HepG2 (cell line): Measurements from ENCODE around the gene GBGT1. TPM values are rescaled to one million over a fixed set of nuclear protein-coding genes. Genes with fewer than 3 reads are reported as not detected.

ENCODE experiments used
- ATAC-seq: fragments of 200-7000 bp; cut with Tn5 transposase; 3 replicates; pipeline ENCODE4 v1.9.1; 2020; ENCODE audit warnings: mild to moderate bottlenecking, moderate library complexity
- BruUV-seq: library from RNA; stranded (reverse); fragments of 400-500 nt; replicated peaks from 2 replicates; lab custom pipeline; 2021; lab: Mats Ljungman, UMichigan
- CTCF ChIA-PET: fragments of 300-600 bp; formaldehyde crosslinking; extraction: SDS; loops from one replicate; lab custom pipeline; 2021; ENCODE audit warnings: low total read pairs, inconsistent platforms, low intra/inter-chr PET ratio; lab: Yijun Ruan, JAX
- POLR2A ChIA-PET: fragments of 350-600 bp; sonication (Branson Sonifier 250); formaldehyde crosslinking; loops from one replicate; lab custom pipeline; 2020; ENCODE audit warnings: antibody characterized with exemption, inconsistent platforms; lab: Yijun Ruan, JAX
- DNase-seq: peaks from one replicate; pipeline ENCODE4 v3.0.0-alpha.2; 2015; ENCODE audit warnings: low spot score
- FAIRE-seq: peaks from 3 replicates; lab custom pipeline; 2011; peaks lifted over from hg19 to GRCh38; lab: Jason Lieb, UNC
- H2AFZ ChIP-seq: one replicate; pipeline ENCODE4 v1.6.1; 2011; ENCODE audit warnings: low read length, inconsistent platforms
- H3K27ac ChIP-seq: fragments of 300-600 bp; 3 replicates; pipeline ENCODE4 v1.8.0; 2011; ENCODE audit warnings: mixed run types, mild to moderate bottlenecking, mixed read lengths, low read length, inconsistent platforms; ENCODE audit not compliant: insufficient read depth; ENCODE audit errors: extremely low read length
- H3K27me3 ChIP-seq, 2 experiments: fragments of 200-600 bp in 1 of 2; 2 replicates in 1 of 2; 3 replicates in 1 of 2; pipeline versions ENCODE4 v1.6.0 to v1.8.0; 2011; ENCODE audit warnings: low read length in 2 of 2, mild to moderate bottlenecking in 2 of 2, moderate library complexity in 2 of 2, inconsistent platforms in 1 of 2; ENCODE audit not compliant: insufficient read depth in 2 of 2, control insufficient read depth in 1 of 2
- H3K36me3 ChIP-seq, 2 experiments: fragments of 200-600 bp in 1 of 2; replicated peaks in 1 of 2; 2 replicates in 1 of 2; 3 replicates in 1 of 2; pipeline versions ENCODE4 v1.5.1 to v1.8.0; 2011; ENCODE audit warnings: low read length in 2 of 2, inconsistent platforms in 1 of 2; ENCODE audit not compliant: insufficient read depth in 2 of 2, control insufficient read depth in 1 of 2
- H3K4me1 ChIP-seq: 2 replicates; pipeline ENCODE4 v1.5.1; 2012; ENCODE audit warnings: low read length, inconsistent platforms; ENCODE audit not compliant: insufficient read depth
- H3K4me2 ChIP-seq: 2 replicates; pipeline ENCODE4 v1.6.0; 2011; ENCODE audit warnings: low read depth, low read length, inconsistent platforms
- H3K4me3 ChIP-seq, 3 experiments: fragments of 200-600 bp in 1 of 3; sonication (generic), shearing (Covaris generic) in 1 of 3; replicated peaks in 1 of 3; 2 replicates each; pipeline ENCODE4 v1.5.1; 2011 to 2016; ENCODE audit warnings: low read length in 3 of 3, inconsistent platforms in 2 of 3, low read depth in 2 of 3, mild to moderate bottlenecking in 2 of 3, control low read depth in 1 of 3, mixed read lengths in 1 of 3; ENCODE audit not compliant: insufficient read depth in 1 of 3
- H3K79me2 ChIP-seq: one replicate; pipeline ENCODE4 v1.6.1; 2011; ENCODE audit warnings: low read length, inconsistent platforms; ENCODE audit not compliant: insufficient read depth
- H3K9ac ChIP-seq: 2 replicates; pipeline ENCODE4 v1.6.0; 2011; ENCODE audit warnings: mild to moderate bottlenecking, low read depth, low read length, inconsistent platforms; ENCODE audit not compliant: insufficient read depth
- H3K9me3 ChIP-seq: 2 replicates; pipeline ENCODE4 v1.5.1; 2012; ENCODE audit warnings: mild to moderate bottlenecking, low read length
- H4K20me1 ChIP-seq: 2 replicates; pipeline ENCODE4 v1.6.0; 2011; ENCODE audit warnings: inconsistent platforms, mild to moderate bottlenecking, low read length, moderate library complexity; ENCODE audit not compliant: insufficient read depth
- HOXA3 ChIP-seq: sonication (generic); formaldehyde crosslinking; IDR thresholded peaks from 2 replicates; pipeline ENCODE4 v1.5.0; 2020; ENCODE audit warnings: missing genetic modification reagents
- JARID2 ChIP-seq: sonication (generic); formaldehyde crosslinking; IDR thresholded peaks from 2 replicates; pipeline ENCODE4 v1.8.1; 2023; ENCODE audit warnings: missing genetic modification reagents, inconsistent platforms; ENCODE audit not compliant: insufficient replicate concordance
- MTF2 ChIP-seq: sonication (generic); formaldehyde crosslinking; IDR thresholded peaks from 2 replicates; pipeline ENCODE4 v1.5.0; 2020; ENCODE audit warnings: missing genetic modification reagents, borderline replicate concordance
- PHF21A ChIP-seq: sonication (generic); formaldehyde crosslinking; IDR thresholded peaks from 2 replicates; pipeline ENCODE4 v1.5.0; 2020; ENCODE audit warnings: mild to moderate bottlenecking, missing genetic modification reagents
- POLR2G ChIP-seq: fragments of 200-400 bp; formaldehyde crosslinking; IDR thresholded peaks from 2 replicates; pipeline ENCODE4 v1.6.1; 2018; ENCODE audit warnings: mild to moderate bottlenecking, low read depth, low read length, moderate library complexity
- RBM39 ChIP-seq: fragments of 200-400 bp; formaldehyde crosslinking; IDR thresholded peaks from one replicate; pipeline ENCODE4 v1.6.1; 2018; ENCODE audit warnings: antibody characterized with exemption, mild to moderate bottlenecking, low read depth, low read length; ENCODE audit not compliant: poor library complexity, severe bottlenecking
- SALL2 ChIP-seq: sonication (generic); formaldehyde crosslinking; IDR thresholded peaks from 2 replicates; pipeline ENCODE4 v1.8.1; 2023; ENCODE audit warnings: mild to moderate bottlenecking, missing genetic modification reagents, inconsistent platforms
- SP4 ChIP-seq: sonication (generic); formaldehyde crosslinking; IDR thresholded peaks from 2 replicates; pipeline ENCODE4 v1.8.1; 2023; ENCODE audit warnings: mild to moderate bottlenecking, missing genetic modification reagents
- ZNF510 ChIP-seq: sonication (generic); formaldehyde crosslinking; IDR thresholded peaks from 2 replicates; pipeline ENCODE4 v1.4.0; 2020; ENCODE audit warnings: low read depth, mild to moderate bottlenecking, missing genetic modification reagents
- ZSCAN30 ChIP-seq: sonication (generic); formaldehyde crosslinking; IDR thresholded peaks from 2 replicates; pipeline ENCODE4 v1.5.0; 2020; ENCODE audit warnings: mild to moderate bottlenecking, missing genetic modification reagents
- ZSCAN31 ChIP-seq: sonication (generic); formaldehyde crosslinking; IDR thresholded peaks from 2 replicates; pipeline ENCODE4 v1.5.0; 2020; ENCODE audit warnings: low read depth, mild to moderate bottlenecking, missing genetic modification reagents
- WGBS: methylation state at CpG from one replicate; pipeline ENCODE4 v1.1.6; 2017; ENCODE audit warnings: low lambda C conversion rate; 5-methylcytosine and 5-hydroxymethylcytosine counted together
- in situ Hi-C: cut with HindIII; loops from 2 replicates; pipeline ENCODE4 v1.10.0; 2017; ENCODE audit warnings: low pct_unique_long_range_greater_than_20kb; ENCODE audit not compliant: extremely low pct_ligation_motif_present
- intact Hi-C: fragments of 100-400 bp; cut with micrococcal nuclease; formaldehyde crosslinking; loops from one replicate; pipeline ENCODE4 v1.10.0; 2022; ENCODE audit not compliant: unreplicated experiment
- polyA plus RNA-seq, 8 experiments: library from polyadenylated mRNA; depleted of rRNA in 3 of 8; stranded (reverse) in 7 of 8; unstranded in 1 of 8; fragments of >200 nt; fragmentation: Illumina TruSeq in 4 of 8; extraction: Trizol in 4 of 8; gene quantifications; 2 replicates each; pipeline versions ENCODE4 v1.2.1 to v1.2.3, GENCODE V29; 2011 to 2016; ENCODE audit warnings: low read depth in 4 of 8, missing spikeins in 1 of 8, mixed read lengths in 1 of 8; ENCODE audit not compliant: insufficient read depth in 1 of 8
- total RNA-seq, 5 experiments: library from RNA; depleted of rRNA; stranded (reverse); fragments of >200 nt; fragmentation: Illumina TruSeq; extraction: Trizol; gene quantifications; 2 replicates each; pipeline ENCODE4 v1.2.3, GENCODE V29; 2016; ENCODE audit warnings: low read depth in 1 of 5
- TF ChIP-seq, protein P1 (sequence below): sonication (generic); formaldehyde crosslinking; conservative IDR thresholded peaks from 2 replicates; pipeline ENCODE4 v1.8.0; 2022; ENCODE audit warnings: mild to moderate bottlenecking, moderate library complexity, missing genetic modification reagents
- TF ChIP-seq, protein P2 (sequence below), 2 experiments: IDR thresholded peaks; 2 replicates each; pipeline ENCODE4 v1.6.1; 2011 to 2012; ENCODE audit warnings: low read length in 2 of 2, borderline replicate concordance in 1 of 2, low read depth in 1 of 2, mild to moderate bottlenecking in 1 of 2, moderate library complexity in 1 of 2
- TF ChIP-seq, protein P3 (sequence below): sonication (generic); formaldehyde crosslinking; IDR thresholded peaks from 2 replicates; pipeline ENCODE4 v1.4.0; 2020; ENCODE audit warnings: missing genetic modification reagents, low read depth, mild to moderate bottlenecking, borderline replicate concordance
- TF ChIP-seq, protein P4 (sequence below): sonication (generic); formaldehyde crosslinking; IDR thresholded peaks from 2 replicates; pipeline ENCODE4 v1.8.0; 2022; ENCODE audit warnings: low read depth, missing genetic modification reagents

Gene GBGT1
- total and polyA plus RNA-seq, 2 of the 13 experiments (the other 11 are each of a cell fraction or from before 2014, with no cell fraction given), result not detected

DNA sequence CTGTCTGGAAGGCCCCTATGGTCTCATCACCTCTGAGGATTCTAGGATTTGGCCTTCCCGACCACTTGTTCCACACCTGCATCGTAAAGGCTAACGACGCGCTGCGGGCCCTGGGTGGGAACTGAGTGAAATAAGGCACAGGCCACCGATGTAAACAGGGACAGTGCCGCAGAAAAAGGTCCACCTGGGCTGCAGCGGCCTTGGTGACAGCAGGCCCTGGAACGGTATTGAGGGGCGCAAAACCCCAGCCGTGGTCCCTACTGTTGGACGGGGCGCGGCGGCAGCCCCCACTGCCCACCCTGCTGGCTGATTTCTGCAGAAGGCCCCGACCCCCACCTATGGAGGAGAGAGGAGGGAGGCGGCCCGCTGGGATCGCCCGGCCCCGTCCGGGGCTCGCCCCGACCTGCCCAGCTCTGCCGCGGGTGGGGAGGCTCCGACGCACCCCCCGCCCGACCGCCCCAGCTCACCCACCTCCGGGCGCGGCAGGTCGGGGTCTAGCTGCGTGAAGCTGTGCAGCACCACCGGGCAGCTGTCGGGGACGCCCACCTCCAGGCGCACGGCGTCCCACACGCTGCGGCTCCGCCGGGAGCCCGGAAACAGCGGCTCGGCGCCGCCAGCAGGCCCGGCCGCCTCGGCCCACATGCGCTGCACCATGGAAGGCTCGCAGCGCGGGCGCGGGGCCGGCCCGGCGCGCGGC lies 43.1 kb downstream of the GBGT1 start:
- Histone ChIP-seq H3K27ac (peak overlapping the region; percentile 61), H3K79me2 (no peaks in the 10 kb centered on the region), H3K4me3 (peak overlapping the region; percentile 67 to 83 (median 81)), H4K20me1 (peaks cover 9% of the 10 kb centered on the region; the same call in 1 of the 2 replicates), H2AFZ (no peak overlapping the region), H3K4me2 (peak overlapping the region; percentile 98), H3K36me3 (no peaks in the 10 kb centered on the region; a peak in 1 of 5 replicates), H3K27me3 (no peaks in the 10 kb centered on the region), H3K9ac (peak overlapping the region; percentile 82), H3K9me3 (no peaks in the 10 kb centered on the region), H3K4me1 (peaks cover 47% of the 10 kb centered on the region)
- FAIRE-seq (no peak), ATAC-seq (peak; percentile 27), DNase-seq (no peak)
- BruUV-seq, result no TSS peak
- 0% methylated on average over 5 of the region's 66 CpGs for WGBS
- POLR2A ChIA-PET, result interaction anchor here (1.2 kb wide), 1 partner anchor 28 kb away, joined by 4 read pairs; no protein-coding TSS in a partner anchor
- in situ Hi-C loops, result no loop called here
- CTCF ChIA-PET, result no interaction called here
- intact Hi-C loops, result no loop called here
- TF ChIP-seq ZSCAN31 (CRISPR knock-in tag) (peak; percentile 42; the same call in 1 of the 2 replicates), SP4 (CRISPR knock-in tag) (0 out of 2 replicates have a peak, but pooled peaks have one; percentile 10), PHF21A (CRISPR knock-in tag) (no peak), JARID2 (no peak), ZNF510 (CRISPR knock-in tag) (no peak), RBM39 (peak; percentile 5), MTF2 (no peak), SALL2 (CRISPR knock-in tag) (peak; percentile 48; the same call in 1 of the 2 replicates), POLR2G (peak; percentile 64), ZSCAN30 (CRISPR knock-in tag) (0 out of 2 replicates have a peak, but pooled peaks have one; percentile 62), HOXA3 (CRISPR knock-in tag) (peak; percentile 43)
- TF ChIP-seq, protein P1, sequence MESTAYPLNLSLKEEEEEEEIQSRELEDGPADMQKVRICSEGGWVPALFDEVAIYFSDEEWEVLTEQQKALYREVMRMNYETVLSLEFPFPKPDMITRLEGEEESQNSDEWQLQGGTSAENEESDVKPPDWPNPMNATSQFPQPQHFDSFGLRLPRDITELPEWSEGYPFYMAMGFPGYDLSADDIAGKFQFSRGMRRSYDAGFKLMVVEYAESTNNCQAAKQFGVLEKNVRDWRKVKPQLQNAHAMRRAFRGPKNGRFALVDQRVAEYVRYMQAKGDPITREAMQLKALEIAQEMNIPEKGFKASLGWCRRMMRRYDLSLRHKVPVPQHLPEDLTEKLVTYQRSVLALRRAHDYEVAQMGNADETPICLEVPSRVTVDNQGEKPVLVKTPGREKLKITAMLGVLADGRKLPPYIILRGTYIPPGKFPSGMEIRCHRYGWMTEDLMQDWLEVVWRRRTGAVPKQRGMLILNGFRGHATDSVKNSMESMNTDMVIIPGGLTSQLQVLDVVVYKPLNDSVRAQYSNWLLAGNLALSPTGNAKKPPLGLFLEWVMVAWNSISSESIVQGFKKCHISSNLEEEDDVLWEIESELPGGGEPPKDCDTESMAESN, result 0 out of 2 replicates have a peak, but pooled peaks have one; percentile 26
- TF ChIP-seq, protein P2, sequence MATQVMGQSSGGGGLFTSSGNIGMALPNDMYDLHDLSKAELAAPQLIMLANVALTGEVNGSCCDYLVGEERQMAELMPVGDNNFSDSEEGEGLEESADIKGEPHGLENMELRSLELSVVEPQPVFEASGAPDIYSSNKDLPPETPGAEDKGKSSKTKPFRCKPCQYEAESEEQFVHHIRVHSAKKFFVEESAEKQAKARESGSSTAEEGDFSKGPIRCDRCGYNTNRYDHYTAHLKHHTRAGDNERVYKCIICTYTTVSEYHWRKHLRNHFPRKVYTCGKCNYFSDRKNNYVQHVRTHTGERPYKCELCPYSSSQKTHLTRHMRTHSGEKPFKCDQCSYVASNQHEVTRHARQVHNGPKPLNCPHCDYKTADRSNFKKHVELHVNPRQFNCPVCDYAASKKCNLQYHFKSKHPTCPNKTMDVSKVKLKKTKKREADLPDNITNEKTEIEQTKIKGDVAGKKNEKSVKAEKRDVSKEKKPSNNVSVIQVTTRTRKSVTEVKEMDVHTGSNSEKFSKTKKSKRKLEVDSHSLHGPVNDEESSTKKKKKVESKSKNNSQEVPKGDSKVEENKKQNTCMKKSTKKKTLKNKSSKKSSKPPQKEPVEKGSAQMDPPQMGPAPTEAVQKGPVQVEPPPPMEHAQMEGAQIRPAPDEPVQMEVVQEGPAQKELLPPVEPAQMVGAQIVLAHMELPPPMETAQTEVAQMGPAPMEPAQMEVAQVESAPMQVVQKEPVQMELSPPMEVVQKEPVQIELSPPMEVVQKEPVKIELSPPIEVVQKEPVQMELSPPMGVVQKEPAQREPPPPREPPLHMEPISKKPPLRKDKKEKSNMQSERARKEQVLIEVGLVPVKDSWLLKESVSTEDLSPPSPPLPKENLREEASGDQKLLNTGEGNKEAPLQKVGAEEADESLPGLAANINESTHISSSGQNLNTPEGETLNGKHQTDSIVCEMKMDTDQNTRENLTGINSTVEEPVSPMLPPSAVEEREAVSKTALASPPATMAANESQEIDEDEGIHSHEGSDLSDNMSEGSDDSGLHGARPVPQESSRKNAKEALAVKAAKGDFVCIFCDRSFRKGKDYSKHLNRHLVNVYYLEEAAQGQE (IDR thresholded peaks at IDR 0.05; ENCODE audit: borderline replicate concordance in 1 of 2, low read depth in 1 of 2, low read length in 2 of 2), result no peak
- TF ChIP-seq, protein P3, sequence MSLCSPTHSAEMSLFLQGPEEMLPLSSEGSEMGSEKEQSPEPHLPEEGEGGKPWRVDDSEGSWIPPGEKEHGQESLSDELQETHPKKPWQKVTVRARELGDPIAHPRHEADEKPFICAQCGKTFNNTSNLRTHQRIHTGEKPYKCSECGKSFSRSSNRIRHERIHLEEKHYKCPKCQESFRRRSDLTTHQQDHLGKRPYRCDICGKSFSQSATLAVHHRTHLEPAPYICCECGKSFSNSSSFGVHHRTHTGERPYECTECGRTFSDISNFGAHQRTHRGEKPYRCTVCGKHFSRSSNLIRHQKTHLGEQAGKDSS, result no peak
- TF ChIP-seq, protein P4, sequence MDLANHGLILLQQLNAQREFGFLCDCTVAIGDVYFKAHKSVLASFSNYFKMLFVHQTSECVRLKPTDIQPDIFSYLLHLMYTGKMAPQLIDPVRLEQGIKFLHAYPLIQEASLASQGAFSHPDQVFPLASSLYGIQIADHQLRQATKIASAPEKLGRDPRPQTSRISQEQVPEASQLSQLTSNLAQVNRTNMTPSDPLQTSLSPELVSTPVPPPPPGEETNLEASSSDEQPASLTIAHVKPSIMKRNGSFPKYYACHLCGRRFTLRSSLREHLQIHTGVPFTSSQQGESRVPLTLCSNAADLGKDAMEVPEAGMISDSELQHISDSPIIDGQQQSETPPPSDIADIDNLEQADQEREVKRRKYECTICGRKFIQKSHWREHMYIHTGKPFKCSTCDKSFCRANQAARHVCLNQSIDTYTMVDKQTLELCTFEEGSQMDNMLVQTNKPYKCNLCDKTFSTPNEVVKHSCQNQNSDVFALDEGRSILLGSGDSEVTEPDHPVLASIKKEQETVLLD (CRISPR knock-in tag), result 0 out of 2 replicates have a peak, but pooled peaks have one; percentile 37
